ENCODE data around the gene UQCR11. TPM values are rescaled to one million over a fixed set of nuclear protein-coding genes. Genes with fewer than 3 reads are reported as not detected.

UQCR11 gene
- total and polyA plus RNA-seq, 2 of the 4 experiments (the other 2 are of a cell fraction) = 29.2 to 177 TPM

DNA sequence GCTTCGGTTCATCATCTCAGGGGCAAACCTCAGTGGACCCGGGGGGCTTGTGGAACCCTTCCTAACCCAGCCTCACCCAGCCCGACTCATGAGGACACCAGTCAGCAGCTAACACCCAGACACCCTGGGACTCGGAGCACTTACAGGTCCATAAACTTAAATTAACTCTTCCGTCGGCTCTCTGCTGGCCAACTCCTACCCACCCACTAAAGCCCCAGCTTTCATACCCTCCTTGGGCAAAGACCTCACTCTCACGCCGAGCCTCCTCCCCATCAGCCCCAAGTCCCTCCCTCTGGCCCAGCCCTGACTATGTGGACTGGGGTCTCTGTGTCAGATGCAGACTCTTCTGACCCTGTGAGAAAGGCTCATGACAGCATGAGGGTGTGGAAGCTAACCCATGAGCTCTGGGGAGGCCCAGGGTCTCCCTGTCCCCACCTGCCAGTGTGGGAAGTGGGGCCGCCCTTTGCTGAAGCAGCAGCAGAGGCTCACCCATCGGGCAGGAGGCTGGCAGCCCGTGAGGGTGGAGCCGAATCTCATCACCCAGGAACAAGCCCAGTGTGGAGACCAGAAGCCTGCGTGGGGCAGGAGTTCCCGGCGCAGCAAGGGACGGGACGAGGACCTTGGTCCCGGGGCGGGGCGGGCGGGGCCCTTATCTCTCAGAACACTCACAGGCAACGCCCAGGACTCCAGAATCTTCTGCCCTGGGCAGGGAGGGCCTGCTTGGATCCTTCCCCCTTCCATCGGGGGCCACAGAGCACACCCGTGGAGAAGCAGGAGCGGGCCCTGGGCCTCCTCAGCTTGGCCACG lies 27.4 kb upstream of the UQCR11 start:
- Histone ChIP-seq H2BK5ac (ENCODE audit: low read depth, low read length, poor library complexity, severe bottlenecking) (no peak overlapping the region), H2BK20ac (ENCODE audit: low read depth, low read length) (no peak overlapping the region), H4K5ac (ENCODE audit: low read depth, low read length) (no peak overlapping the region), H2BK15ac (ENCODE audit: low read depth, low read length) (no peak overlapping the region), H4K8ac (ENCODE audit: low read depth in 2 of 2, low read length in 2 of 2) (no peak overlapping the region), H2BK120ac (ENCODE audit: low read depth, low read length) (no peak overlapping the region), H3K36me3 (ENCODE audit: control insufficient read depth, insufficient read depth, low read length) (peaks cover 47% of the 10 kb centered on the region), H3K4ac (ENCODE audit: low read depth, low read length) (no peak overlapping the region), H4K20me1 (ENCODE audit: insufficient read depth, low read length) (peaks cover 43% of the 10 kb centered on the region), H3K4me1 (ENCODE audit: control insufficient read depth, insufficient read depth, low read length) (no peaks in the 10 kb centered on the region), H3K14ac (replicated peaks; ENCODE audit: low read depth, low read length) (no peak overlapping the region), H2AK9ac (replicated peaks; ENCODE audit: low read depth, low read length, poor library complexity) (no peak overlapping the region), H2AFZ (replicated peaks; ENCODE audit: low read length, poor library complexity) (no peak overlapping the region), H3K9me1 (ENCODE audit: insufficient read depth, low read length) (no peaks in the 10 kb centered on the region), H3K79me1 (ENCODE audit: low read depth in 1 of 2, low read length in 2 of 2) (peaks cover 0 to 53% of the 10 kb centered on the region in 2 experiments; a peak in 3 of 4 replicates), H3K4me2 (ENCODE audit: low read depth, low read length) (no peak overlapping the region), H3K56ac (ENCODE audit: extremely low read depth, insufficient read depth, low read length) (no peak overlapping the region), H3K18ac (ENCODE audit: low read depth, low read length) (no peak overlapping the region), H3K9ac (ENCODE audit: low read depth, low read length) (no peak overlapping the region), H3K23ac (ENCODE audit: low read depth, low read length) (no peak overlapping the region), H4K91ac (ENCODE audit: insufficient read depth, low read depth, low read length) (no peak overlapping the region), H3K27ac (ENCODE audit: insufficient read depth, low read length) (no peak overlapping the region), H3K27me3 (ENCODE audit: control insufficient read depth, insufficient read depth, low read length) (no peaks in the 10 kb centered on the region), H3K4me3 (ENCODE audit: insufficient read depth, low read depth, low read length) (no peak overlapping the region), H3K9me3 (ENCODE audit: control insufficient read depth, insufficient read depth, low read length) (peaks cover 2% of the 10 kb centered on the region; the same call in 1 of the 2 replicates), H2AK5ac (ENCODE audit: low read depth, low read length) (no peak overlapping the region)
- DNase-seq (no peak), ATAC-seq (ENCODE audit: low read depth) (no peak)
- in situ Hi-C loops (cut with MboI; ENCODE audit: low sequenced_read_pairs) = no loop called here
- POLR2A ChIA-PET (ENCODE audit: unreplicated experiment) = no interaction called here
- whole genome bisulfite sequencing, 2 experiments (ENCODE audit: extremely low coverage in 2 of 2, insufficient read length in 1 of 2) = 100% methylated on average over 6 of the region's 26 CpGs; no CpG with 5 or more reads in 1 of the 2 experiments
- dilution Hi-C loops (cut with HindIII; ENCODE audit: low sequenced_read_pairs, unreplicated experiment) = no loop called here
- BruUV-seq (replicated peaks) = no TSS peak
- intact Hi-C loops (cut with micrococcal nuclease) = no loop called here
- CTCF ChIA-PET = no interaction called here
- TF ChIP-seq BHLHE40 (IDR thresholded peaks at IDR 0.05; ENCODE audit: low read depth, low read length) = no peak
- no peak for TF ChIP-seq POLR2A (IDR thresholded peaks at IDR 0.05; ENCODE audit: low read depth, low read length)
- TF ChIP-seq MXI1 (IDR thresholded peaks at IDR 0.05; ENCODE audit: borderline replicate concordance, low read depth, low read length) = no peak
- TF ChIP-seq, protein P1, sequence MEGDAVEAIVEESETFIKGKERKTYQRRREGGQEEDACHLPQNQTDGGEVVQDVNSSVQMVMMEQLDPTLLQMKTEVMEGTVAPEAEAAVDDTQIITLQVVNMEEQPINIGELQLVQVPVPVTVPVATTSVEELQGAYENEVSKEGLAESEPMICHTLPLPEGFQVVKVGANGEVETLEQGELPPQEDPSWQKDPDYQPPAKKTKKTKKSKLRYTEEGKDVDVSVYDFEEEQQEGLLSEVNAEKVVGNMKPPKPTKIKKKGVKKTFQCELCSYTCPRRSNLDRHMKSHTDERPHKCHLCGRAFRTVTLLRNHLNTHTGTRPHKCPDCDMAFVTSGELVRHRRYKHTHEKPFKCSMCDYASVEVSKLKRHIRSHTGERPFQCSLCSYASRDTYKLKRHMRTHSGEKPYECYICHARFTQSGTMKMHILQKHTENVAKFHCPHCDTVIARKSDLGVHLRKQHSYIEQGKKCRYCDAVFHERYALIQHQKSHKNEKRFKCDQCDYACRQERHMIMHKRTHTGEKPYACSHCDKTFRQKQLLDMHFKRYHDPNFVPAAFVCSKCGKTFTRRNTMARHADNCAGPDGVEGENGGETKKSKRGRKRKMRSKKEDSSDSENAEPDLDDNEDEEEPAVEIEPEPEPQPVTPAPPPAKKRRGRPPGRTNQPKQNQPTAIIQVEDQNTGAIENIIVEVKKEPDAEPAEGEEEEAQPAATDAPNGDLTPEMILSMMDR (conservative IDR thresholded peaks at IDR 0.05; ENCODE audit: low read depth, low read length) = no peak
- TF ChIP-seq SMC3 (IDR thresholded peaks at IDR 0.05; ENCODE audit: low read depth, low read length) = no peak
- no peak for TF ChIP-seq MAFK (IDR thresholded peaks at IDR 0.05; ENCODE audit: low read depth, low read length)
- TF ChIP-seq, protein P2, sequence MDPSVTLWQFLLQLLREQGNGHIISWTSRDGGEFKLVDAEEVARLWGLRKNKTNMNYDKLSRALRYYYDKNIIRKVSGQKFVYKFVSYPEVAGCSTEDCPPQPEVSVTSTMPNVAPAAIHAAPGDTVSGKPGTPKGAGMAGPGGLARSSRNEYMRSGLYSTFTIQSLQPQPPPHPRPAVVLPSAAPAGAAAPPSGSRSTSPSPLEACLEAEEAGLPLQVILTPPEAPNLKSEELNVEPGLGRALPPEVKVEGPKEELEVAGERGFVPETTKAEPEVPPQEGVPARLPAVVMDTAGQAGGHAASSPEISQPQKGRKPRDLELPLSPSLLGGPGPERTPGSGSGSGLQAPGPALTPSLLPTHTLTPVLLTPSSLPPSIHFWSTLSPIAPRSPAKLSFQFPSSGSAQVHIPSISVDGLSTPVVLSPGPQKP (IDR thresholded peaks at IDR 0.05; ENCODE audit: borderline replicate concordance, low read depth, low read length) = no peak
- TF ChIP-seq RFX5 (IDR thresholded peaks at IDR 0.05; ENCODE audit: low read depth, low read length) = no peak
- TF ChIP-seq, protein P3, sequence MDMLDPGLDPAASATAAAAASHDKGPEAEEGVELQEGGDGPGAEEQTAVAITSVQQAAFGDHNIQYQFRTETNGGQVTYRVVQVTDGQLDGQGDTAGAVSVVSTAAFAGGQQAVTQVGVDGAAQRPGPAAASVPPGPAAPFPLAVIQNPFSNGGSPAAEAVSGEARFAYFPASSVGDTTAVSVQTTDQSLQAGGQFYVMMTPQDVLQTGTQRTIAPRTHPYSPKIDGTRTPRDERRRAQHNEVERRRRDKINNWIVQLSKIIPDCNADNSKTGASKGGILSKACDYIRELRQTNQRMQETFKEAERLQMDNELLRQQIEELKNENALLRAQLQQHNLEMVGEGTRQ (IDR thresholded peaks at IDR 0.05; ENCODE audit: low read depth, low read length) = no peak
- TF ChIP-seq FOS (IDR thresholded peaks at IDR 0.05; ENCODE audit: low read depth, low read length) = no peak
- TF ChIP-seq RAD21 (IDR thresholded peaks at IDR 0.05; ENCODE audit: low read length) = no peak
- TF ChIP-seq CHD1 (IDR thresholded peaks at IDR 0.05; ENCODE audit: low read depth, low read length) = no peak
- TF ChIP-seq CEBPB (IDR thresholded peaks at IDR 0.05; ENCODE audit: low read depth, low read length) = no peak
- TF ChIP-seq RCOR1 (IDR thresholded peaks at IDR 0.05; ENCODE audit: insufficient replicate concordance, low read length) = no peak

Measured in IMR-90 (cell line).